SIG-M5 (cell line): ENCODE results near the gene CDAN1.
"Not testable (repeated sequence)": the region's sequence is repeated elsewhere in the genome, so short reads cannot be mapped to it uniquely, and the experiment has no call there.

Experiments
- DNase-seq: peaks from one replicate; lab custom pipeline; 2025; lab: John Stamatoyannopoulos, UW

CDAN1 gene

DNA sequence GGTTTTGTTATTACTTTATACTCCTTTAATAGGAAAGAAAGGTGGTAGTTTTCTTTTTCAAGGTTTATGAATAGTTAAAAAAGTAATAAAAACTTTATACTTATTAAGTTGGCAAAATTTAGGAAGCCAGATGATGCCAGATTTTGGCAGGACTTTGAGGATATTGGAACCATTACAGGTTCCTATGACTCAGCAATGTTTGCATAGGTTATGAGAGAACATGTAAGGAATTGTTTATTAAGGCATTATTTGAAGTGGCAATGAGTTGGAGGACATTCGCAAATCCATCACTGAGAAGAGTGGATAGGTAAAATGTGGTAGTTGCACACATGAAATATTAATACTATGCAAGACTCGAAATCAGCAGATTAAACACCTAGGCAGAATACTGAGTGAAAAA lies 29.9 kb downstream of the CDAN1 start:
- no peak for DNase-seq

- no peak for DNase-seq
Measured at GRCh38 chr15:42705336-42705735, 31.6 kb downstream of the CDAN1 start.

DNA sequence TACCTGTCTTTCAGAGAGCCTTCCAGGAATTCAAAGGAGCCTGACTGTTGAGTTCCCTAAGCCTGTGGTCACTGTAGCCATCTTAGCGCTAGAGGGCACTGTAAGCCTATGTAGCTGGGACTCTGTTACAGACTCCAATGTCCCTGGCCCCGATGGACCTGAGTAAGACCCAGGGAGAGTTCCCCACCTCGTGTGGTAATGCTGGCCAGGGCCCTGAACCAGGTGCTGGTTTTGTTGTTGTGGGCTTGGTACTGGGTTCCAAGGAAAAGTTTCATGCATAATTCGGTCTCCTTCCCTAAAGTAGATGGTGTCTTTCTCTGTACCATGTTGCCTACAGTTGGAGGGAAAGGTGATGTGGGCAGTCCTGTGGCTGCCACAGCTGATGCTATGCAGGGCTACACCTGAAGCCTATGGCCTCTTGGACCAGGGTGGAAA lies 32.4 kb downstream of the CDAN1 start:
- DNase-seq: no peak

- no peak for DNase-seq
Measured at GRCh38 chr15:42696626-42697025, 40.3 kb downstream of the CDAN1 start.

- DNase-seq: no peak
Measured at GRCh38 chr15:42695527-42696071, 41.3 kb downstream of the CDAN1 start.

DNA sequence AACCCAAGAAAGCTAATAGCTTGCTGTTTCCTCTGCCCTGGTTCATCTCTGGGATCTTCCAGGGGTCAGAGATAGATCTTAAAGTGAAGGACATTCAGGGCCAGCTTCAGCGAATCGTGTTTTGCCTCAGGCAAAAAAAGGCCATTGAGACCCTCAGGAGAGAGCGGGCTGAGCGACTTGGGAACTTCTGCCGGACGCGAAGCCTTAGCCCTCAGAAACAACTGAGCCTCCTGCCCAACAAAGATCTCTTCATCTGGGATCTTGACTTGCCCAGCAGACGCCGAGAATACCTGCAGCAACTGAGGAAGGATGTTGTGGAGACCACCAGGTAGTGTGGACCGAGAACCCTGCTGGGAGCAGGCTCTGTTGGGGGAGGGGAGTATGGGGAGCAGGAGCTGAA lies 42.5 kb downstream of the CDAN1 start:
- DNase-seq: no peak

DNA sequence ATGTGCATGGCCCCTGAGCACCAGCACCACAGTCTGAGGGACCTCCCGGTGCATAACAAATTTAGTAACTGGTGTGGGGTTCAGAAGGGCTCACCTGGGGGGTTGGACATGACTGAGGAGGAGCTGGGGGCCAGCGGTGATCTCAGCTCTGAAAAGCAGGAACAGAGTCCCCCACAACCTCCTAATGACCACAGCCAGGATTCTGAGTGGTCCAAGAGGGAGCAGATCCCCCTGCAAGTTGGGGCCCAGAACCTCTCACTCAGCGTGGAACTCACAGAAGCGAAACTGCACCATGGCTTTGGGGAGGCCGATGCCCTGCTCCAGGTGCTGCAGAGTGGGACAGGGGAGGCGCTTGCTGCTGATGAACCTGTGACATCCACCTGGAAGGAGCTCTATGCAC lies 43.0 kb downstream of the CDAN1 start:
- DNase-seq: no peak

- DNase-seq: no peak
Measured at GRCh38 chr15:42693496-42693895, 43.4 kb downstream of the CDAN1 start.

DNA sequence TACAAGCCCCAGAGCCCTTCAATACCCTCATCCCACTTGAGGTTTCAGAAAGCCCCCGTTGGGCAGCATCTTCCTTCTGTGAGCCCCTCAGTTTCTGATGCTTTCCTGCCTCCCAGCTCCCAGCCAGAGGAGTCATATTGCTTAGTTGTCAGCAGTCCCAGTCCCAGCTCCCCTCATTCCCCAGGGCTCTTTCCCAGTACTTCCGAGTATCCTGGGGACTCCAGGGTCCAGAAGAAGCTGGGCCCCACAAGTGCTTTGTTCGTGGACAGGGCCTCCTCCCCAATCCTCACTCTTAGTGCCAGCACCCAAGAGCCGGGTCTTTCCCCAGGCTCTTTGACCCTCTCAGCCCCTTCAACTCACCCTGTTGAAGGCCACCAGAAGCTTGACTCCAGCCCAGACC lies 43.9 kb downstream of the CDAN1 start:
- no peak for DNase-seq

DNA sequence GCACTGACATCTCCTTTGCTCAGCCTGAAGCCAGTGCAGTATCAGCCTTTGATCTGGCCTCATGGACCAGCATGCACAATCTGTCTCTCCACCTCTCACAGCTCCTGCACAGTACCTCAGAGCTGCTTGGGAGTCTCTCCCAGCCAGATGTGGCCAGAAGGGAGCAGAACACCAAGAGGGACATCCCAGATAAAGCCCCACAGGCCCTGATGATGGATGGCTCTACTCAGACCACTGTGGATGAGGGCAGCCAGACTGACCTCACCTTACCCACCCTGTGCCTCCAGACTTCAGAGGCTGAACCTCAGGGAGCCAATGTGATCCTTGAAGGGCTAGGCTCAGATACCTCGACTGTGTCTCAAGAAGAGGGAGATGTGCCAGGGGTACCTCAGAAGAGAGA lies 44.4 kb downstream of the CDAN1 start:
- no peak for DNase-seq

DNA sequence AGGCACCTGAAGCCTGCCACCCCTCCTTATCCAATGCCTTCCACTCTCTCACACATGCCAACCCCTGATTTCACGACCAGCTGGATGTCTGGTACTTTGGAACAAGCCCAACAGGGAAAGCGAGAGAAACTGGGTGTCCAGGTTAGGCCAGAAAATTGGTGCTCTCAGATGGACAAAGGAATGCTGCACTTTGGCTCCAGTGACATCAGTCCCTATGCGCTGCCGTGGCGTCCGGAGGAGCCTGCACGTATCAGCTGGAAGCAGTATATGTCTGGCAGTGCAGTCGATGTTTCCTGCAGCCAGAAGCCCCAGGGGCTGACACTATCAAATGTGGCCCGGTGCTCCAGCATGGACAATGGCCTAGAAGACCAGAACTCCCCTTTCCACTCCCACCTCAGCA lies 45.2 kb downstream of the CDAN1 start:
- DNase-seq: no peak

- no peak for DNase-seq
Measured at GRCh38 chr15:42691308-42691707, 45.6 kb downstream of the CDAN1 start.

GRCh38 chr15:42688301-42688700 lies 48.6 kb downstream of the CDAN1 start:
- DNase-seq: no peak

DNA sequence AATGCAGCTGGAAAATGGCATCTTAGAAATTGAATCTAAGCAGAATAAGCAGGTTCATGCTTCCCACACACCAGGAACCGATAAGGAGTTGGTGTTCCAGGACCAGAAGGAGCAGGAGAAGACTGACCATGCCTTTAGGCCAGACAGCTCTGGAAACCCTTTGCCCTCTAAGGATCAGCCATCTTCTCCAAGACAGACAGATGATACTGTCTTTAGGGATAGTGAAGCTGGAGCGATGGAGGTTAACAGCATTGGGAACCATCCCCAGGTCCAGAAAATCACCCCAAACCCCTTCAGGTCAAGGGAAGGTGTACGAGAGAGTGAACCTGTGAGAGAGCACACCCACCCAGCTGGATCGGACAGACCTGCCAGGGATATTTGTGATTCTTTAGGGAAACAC lies 49.2 kb downstream of the CDAN1 start:
- no peak for DNase-seq

DNA sequence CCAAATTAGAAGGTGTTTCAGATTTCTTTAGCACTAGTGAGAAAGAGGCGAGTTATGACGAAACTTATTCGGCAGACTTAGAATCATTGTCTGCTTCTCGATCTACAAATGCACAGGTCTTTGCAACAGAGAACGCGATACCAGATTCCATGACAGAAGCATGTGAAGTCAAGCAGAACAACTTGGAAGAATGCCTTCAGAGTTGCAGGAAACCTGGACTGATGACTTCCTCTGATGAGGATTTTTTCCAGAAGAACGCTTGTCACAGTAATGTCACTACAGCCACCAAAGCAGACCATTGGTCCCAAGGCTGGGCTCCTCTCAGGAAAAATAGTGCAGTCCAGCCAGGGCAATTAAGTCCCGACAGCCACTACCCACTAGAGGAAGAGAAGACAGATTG lies 50.6 kb downstream of the CDAN1 start:
- no peak for DNase-seq

GRCh38 chr15:42681119-42681518 lies 55.8 kb downstream of the CDAN1 start:
- no peak for DNase-seq

DNA sequence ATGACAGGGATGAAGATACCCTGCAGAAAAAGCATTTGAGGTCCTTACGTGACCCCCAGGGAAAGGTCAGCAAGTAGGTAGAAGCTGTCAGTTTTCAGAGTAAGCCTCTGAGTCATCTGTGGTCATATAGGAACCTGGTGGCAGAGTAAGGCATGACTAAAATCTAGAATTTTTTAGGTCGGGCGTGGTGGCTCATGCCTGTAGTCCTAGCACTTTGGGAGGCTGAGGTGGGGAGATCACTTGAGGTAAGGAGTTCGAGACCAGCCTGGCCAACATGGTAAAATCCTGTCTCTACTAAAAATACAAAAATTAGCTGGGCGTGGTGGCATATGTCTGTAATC lies 56.8 kb downstream of the CDAN1 start:
- not testable (repeated sequence) for DNase-seq

DNA sequence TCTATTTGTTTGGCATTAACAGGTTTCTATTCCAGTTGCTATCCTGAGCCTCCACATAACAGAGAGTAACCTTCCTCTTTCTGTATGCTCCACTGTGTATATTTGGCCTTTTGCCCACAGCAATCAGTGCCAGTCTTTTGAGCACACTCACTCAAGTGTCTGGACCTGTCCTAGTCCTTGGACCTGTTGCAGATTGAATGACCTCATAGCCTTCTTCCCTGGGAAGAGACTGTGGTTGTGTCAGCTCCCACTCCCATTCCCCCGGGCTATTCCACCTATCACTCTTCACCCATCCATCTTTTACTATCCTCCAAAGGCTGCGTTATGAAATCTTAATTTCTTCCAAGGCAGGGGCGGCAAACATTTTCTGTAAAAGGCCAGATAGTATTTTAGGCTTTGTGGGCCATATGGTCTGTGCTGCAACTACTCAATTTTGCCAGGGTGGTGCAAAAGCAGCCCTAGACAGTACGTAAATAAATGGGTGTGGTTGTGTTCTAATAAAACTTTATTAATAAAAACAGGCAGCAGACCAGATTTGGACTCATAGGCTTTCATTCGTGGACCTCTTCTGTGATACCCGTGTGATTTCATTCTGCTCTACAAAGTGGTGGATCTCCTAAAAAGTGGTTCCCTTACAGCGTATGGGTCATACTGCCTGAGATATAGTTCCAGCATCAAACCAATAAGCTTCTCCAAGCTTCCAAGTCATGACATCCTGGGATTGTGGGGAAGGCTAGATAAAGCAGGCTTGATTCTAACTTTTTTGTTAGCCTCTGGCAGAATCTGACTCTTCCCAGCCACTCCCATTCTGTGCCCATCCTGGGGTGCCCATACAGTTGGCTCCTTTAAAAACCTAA lies 57.4 kb downstream of the CDAN1 start:
- no peak for DNase-seq

- no peak for DNase-seq
Measured at GRCh38 chr15:42675021-42675420, 61.9 kb downstream of the CDAN1 start.

DNA sequence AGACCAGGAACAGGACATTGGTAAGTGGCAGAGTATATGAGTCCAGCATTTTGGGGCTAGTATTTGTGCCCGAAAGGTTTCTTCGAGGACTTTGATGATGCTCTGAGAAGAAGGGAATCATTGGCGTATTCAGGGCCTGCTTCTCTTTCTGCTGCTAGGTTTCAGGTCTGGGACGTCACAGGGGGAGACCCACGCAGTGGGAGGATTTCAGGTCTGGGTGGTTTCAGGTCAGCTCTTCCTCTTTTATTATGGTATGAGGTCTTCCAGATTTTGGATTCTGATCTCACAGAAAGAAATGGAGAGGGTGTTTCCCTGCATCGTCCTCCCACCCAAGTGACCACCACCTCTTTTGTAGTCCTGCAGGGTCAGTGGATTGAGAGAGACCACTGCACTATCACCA lies 62.5 kb downstream of the CDAN1 start:
- DNase-seq: no peak
